HG03442 (cell line): ENCODE data around the gene CYP2E1.
"Not testable (repeated sequence)": the region's sequence is repeated elsewhere in the genome, so short reads cannot be mapped to it uniquely, and the experiment has no call there.

Source experiments
- ATAC-seq: cut with Tn5 transposase; IDR thresholded peaks from one replicate; pipeline ENCODE4 v1.9.1; 2021; ENCODE audit warnings: mild to moderate bottlenecking, moderate library complexity; ENCODE audit not compliant: unreplicated experiment

Gene CYP2E1

GRCh38 chr10:133528296-133528844 lies 1.2 kb downstream of the CYP2E1 start:
- ATAC-seq: no peak

DNA sequence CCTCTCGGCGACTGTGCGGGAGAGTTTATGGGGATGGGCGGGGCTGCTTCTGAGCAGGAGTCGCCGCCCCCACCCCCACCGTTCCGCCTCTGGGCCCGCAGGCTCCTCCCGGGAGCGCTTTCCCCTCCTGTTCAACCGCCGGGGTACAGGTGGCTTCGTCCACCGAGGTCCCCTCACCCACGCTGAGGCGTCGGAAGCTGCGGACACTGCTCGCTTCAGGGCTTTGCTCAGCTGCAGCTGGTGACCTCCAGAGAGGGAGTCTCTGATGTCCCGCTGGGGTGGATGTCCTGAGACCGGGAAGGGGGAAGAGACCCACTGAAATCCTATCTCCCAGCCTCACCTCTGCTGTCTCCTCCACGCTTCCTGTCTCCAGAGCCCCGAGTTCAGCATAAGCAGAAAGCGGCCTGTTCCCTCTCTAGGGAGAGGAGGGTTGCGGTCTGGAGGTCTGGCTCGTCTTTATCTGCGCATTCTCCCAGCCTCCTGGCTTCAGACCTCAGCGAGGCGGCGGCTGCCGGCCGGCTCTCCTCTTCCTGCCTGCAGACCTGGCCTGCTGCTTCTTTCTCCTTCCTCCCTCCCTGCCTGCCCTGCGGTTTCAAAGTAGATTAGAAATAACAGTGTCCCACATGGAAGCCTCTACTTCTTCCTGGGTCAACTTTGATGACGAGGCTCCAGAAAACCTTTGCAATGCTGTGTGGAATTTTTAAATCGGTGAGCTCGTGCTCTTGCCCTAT lies 1.8 kb downstream of the CYP2E1 start:
- ATAC-seq: no peak

DNA sequence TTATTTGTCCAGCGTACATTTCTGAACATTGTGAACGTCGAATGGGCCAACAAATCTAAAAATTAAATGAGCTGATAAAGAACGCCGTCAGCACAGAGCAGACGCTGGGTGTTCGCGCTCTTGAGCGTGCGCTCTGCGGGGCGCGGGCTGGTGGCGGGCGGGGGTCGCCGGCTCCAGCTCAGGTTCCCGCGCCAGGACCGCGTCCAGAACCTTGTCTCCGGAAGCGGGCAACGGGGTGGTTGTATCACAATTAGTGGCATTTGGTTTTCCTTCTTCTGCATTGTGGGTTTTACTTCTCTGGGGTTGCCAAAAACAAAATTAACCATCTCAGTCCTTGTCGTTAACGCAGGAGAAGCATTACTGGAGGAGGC lies 2.4 kb downstream of the CYP2E1 start:
- ATAC-seq: no peak

DNA sequence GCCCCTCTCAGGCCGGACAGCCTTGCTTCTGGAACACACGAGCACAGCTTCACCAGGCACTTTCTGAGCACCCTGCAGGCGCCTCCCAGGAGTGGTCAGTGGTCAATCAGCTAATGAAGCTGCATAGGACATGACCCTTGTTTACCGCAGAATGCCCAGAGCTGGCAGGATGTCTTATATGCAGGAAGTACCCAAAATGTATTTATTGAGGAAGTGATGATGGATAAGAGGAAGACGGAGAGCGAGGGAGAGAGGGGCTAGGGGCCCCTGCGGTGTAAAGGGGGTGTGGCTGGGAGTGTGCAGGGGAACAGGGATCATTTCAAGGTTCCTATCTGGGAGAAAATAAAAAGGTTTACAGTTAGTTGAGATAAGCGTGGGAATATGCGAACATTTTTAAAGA lies 3.3 kb downstream of the CYP2E1 start:
- ATAC-seq: no peak

DNA sequence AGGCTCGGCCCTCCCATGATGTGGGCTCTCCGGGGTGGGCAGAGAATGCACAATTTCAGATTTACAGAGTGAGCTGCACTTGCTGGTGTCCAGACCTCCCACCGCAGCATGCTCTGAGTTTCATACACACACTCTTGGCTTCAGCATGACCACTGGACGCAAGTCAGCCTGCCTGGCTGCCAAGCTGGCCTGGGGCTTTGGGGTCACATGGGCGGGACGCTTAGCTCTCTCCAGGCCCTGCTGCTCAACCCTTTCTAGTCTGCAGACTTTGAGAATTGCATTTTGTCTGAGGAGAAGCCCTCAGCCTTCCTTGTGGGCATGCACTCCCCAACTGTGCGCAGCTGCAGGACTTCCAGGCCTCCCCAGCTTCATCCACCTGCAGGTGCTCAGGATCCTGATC lies 5.7 kb downstream of the CYP2E1 start:
- ATAC-seq: no peak

GRCh38 chr10:133534417-133534816 lies 7.3 kb downstream of the CYP2E1 start:
- no peak for ATAC-seq

GRCh38 chr10:133536198-133536597 lies 9.0 kb downstream of the CYP2E1 start:
- ATAC-seq: no peak

DNA sequence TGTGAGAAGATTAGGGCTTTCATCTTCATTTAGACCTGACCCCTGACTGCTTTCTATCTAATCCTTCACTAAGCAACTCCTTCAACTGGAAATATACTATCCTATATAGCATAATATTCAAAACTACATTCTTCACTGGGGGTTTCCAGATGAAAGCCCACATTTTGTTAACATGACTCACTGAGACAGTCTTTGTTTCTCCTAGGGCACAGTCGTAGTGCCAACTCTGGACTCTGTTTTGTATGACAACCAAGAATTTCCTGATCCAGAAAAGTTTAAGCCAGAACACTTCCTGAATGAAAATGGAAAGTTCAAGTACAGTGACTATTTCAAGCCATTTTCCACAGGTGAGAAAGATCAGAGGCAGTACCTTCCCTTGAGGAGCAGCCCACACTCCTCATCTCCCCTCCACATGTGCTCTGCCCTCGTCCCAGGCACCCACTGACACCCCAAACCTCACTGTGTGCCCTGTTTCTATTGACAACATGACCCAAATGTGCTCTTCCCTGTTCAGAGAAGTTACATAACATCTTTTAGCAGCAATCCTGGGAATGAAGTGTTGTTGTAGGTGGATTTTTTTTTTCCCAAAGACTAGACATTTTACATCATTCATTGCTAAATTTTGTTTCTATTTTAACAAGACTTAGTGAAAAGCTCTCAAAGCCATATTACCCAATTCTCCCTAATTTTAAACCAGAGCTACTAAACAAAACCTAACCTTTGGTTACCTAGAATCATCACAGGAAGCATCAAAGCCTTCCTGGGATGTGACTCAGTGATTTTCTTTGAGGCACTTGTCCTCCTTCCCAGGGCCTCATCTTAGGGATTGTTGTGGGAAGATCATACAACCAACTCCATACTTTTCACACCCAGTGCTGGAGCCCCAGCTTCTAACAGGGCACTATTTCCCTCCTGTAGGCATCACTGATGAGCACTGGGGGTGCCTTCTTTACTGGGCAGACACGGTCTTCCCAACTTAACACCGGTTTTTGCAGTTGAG lies 10.7 kb downstream of the CYP2E1 start:
- ATAC-seq: no peak

DNA sequence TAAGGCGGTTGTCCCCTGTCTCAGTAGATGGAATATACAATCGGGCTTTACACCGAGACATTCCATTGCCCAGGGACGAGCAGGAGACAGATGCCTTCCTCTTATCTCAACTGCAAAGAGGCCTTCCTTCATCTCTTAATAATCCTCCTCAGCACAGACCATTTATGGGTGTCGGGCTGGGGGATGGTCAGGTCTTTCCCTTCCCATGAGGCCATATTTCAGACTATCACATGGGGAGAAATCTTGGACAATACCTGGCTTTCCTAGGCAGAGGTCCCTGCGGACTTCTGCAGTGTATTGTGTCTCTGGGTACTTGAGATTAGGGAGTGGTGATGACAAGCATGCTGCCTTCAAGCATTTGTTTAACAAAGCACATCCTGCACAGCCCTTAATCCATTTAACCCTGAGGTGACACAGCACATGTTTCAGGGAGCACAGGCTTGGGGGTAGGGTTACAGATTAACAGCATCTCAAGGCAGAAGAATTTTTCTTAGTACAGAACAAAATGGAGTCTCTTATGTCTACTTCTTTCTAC lies 14.3 kb downstream of the CYP2E1 start:
- not testable (repeated sequence) for ATAC-seq

DNA sequence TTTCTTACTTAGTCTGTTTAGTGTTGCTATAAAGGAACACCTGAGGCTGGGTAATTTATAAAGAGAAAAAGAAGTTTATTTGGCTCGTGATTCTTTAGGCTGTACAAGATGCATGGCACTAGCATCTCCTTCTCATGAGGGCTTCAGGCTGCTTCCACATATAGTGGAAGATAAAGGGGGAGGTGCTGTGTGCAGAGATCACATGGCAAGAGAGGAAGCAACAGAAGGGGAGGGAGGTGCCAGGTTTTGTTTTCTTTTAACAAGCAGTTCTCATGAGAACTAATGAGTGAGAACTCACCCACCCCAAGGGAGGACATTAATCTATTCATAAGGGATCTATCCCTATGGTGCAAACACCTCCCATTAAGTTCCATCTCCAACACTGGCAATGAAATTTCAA lies 17.3 kb downstream of the CYP2E1 start:
- no peak for ATAC-seq

DNA sequence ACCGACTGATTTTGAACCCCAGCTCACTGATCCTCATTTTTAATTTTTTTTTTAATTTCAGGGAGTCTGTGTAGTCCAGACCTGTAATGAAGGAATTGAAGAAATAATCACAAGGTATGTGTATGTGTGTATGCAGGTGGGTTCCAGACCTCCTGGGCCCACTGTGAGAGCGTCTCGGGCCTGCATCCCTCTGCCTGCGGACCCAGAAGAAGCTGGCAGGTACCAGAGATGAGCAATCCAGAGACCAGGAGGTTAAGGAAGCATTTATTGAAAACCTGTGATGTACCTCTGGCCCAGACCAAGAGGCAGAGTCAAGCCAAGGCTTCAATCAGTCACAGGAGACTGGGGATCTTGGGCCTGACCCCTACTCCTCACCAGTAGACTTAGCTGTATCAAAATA lies 27.4 kb downstream of the CYP2E1 start:
- ATAC-seq: no peak

GRCh38 chr10:133555521-133555920 lies 28.4 kb downstream of the CYP2E1 start:
- ATAC-seq: no peak

DNA sequence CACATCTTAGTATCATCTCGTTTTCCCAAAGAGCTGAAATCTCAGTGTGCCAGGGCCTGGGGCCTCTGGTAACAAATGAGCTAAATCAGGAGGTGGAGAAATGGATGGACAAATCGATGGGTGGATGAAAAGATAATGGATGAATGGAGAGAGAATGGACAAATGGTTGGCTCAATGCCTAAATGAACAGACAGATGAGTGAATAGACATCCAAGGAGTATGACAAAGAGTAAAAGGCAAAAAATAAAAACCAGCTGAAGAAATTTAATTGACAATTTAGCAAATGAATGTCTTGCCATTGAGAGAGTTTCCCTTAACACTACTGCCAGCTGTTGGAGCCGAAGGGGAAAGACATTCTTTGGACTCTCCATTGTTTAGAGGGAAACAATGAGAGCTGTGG lies 30.2 kb downstream of the CYP2E1 start:
- ATAC-seq: no peak

DNA sequence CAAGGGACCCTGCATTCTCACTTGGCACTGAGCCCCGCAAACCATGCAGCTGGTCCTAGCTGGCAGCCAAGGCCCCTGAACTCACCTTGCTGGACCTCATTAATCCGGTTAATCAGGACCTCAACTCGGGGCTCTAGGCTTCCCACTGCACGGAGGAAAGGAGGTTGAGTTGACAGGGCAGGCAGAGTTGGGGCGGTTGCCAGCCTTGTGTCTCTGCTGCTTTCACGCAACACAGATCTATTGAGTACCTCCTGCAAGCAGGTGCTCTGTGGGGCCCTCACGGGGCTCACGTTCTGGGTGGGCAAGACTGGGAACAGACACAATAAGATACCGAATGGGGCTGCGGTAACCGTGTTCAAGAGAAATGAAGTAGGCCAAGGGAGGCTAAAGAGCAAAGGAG lies 32.1 kb downstream of the CYP2E1 start:
- no peak for ATAC-seq

DNA sequence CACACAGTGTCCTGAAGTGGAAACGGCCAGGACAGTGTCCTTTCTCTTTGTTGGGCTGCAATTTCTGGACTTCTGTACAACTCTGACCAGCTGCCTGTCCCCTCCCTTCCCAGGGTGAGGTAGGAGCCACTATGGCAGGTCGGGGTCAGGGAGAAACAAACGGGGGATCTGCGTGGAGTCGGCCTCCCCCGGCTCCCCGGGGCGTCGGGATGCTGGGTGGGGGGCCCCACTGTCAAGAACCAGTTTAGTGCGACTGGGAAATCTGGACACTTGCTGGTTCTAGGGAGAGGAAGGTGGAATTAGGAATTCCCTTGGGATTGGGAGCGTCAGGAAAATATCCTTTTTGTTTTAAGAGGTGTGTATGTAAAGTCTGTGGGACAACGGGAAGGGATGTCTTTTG lies 37.7 kb downstream of the CYP2E1 start:
- ATAC-seq: no peak

DNA sequence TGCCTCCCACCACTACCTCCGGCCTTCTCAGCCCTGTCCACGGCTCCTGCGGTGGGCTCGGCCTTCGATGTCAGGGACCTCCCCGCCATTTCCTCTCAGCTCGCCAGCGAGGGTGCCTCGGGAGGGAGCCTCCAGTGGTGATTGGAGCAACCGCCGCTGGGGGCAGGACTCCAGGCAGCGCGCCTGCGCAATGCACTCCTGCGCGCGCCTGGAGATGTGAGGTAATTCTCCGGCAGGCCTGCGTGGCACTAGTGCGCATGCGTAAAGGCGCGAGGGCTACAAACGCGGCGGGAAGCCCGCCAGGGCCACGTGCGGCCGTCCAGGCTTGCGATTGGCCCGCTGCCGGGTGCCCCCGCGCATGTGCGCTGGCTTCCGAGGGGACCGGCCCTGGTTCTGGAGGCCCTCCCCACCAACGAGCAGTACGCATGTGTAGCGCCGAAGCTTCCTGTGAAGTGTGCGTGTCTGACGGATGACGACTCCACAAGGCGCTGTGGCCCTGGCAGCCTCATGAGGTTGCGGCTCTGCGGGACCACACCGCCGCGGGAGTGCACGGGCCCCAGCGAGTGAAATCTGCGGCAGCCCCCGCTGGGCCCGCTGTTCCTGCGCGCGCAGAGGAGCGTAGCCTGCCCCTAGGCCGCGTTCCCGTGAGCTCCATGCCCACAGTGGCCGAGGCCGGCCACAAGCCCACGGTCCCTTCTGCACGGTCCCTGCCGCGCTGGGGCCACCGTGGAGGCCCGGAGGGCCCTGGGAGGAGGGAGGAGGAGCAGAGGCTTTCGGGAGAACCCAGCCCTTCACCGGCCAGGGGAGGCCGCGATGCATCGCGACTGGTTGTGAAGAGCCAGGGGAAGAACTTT lies 38.5 kb downstream of the CYP2E1 start, which contains the start of gene SYCE1:
Gene SYCE1, minus strand, starts transcription at position 143 of the 854 bp plus-strand sequence. Its CDS starts 54 bp downstream, at position 89.
- no peak for ATAC-seq

GRCh38 chr10:133567119-133567518 lies 40.0 kb downstream of the CYP2E1 start:
- ATAC-seq: no peak

DNA sequence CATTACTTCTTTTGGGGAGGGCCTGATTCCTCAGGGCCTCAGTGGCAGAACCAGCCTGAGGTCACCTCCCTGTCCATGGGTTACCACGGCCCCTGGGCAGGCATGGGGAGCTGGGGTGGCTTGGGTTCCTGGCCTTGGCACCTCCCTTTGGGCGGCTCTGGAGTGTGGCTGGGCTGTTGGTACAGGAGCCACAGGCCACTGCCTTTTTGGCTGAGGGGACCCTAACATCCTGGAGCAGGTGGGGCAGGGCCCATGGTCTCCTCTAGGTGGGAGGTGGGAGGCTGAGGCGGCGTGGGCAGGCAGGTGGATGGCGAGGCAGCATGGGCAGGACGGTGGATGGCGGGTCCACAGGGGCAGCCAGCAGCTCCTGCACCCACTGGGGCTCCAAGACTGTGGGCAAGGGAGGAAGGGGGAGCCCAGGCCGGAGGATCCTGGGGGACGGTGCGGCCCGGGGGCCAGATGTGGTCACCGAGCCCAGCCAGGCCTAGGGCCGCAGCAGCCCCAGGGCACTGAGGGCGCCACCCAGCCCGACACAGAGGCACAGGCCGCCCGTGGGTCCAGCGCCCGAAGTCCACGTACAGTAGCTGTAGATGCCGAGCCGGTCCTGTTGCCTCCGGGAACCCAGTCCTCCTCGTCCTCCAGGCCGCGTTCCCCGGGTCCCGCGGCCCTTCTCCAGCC lies 40.6 kb downstream of the CYP2E1 start:
- no peak for ATAC-seq

GRCh38 chr10:133568287-133568614 lies 41.1 kb downstream of the CYP2E1 start:
- no peak for ATAC-seq
